NCI-H146 (cell line): ENCODE data around the gene GRIP1.

Source experiments
- DNase-seq: peaks from one replicate; lab custom pipeline; 2025; lab: John Stamatoyannopoulos, UW

GRIP1 gene

DNA sequence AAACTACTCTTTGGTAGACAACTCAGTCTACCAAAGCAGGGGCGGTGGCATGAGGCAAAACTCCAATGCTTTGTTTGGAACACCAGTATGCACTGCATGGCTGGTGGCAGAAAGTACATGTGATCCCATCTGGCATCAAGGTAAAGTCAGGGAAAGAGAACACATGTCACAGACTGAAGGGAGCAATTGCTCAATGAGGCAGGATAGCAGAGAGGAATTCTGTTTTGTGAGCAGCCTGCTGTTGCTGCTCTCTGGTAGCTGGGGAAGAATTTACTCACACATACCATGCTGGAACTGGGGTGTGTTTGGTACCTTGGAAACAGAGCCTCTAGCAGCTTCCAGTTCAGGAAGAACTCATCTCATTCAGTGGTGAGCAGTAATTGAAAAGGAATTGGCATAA lies 291.8 kb downstream of the GRIP1 start:
- no peak for DNase-seq

- no peak for DNase-seq
These were observed 297.9 kb downstream of the GRIP1 start for GRCh38 chr12:66380769-66381535.

DNA sequence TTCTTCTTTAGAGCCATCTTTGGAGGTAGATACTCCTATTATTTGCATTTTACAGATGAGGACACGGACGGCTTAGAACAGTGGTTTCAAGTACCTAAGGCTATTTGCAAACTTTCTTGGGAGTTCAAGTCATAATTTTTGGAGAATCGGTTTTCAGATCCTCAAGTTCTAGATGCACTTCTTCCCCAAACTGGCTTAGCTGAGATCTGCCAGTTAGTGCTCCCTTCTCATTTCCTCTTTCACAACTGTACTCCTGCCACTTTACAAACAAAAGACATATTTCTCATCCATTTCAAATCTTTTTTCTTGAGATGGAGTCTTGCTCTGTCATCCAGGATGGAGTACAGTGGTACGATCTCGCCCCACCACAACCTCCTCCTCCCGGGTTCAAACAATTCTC lies 299.3 kb downstream of the GRIP1 start:
- no peak for DNase-seq

GRCh38 chr12:66375560-66375959 lies 303.3 kb downstream of the GRIP1 start:
- DNase-seq, result no peak

- DNase-seq, result no peak
These were observed 306.9 kb downstream of the GRIP1 start for GRCh38 chr12:66371982-66372381.

GRCh38 chr12:66367015-66367667 lies 311.7 kb downstream of the GRIP1 start:
- no peak for DNase-seq

- DNase-seq, result no peak
These were observed 313.0 kb downstream of the GRIP1 start for GRCh38 chr12:66365718-66366490.

- DNase-seq, result no peak
These were observed 317.2 kb downstream of the GRIP1 start for GRCh38 chr12:66361703-66362102.

DNA sequence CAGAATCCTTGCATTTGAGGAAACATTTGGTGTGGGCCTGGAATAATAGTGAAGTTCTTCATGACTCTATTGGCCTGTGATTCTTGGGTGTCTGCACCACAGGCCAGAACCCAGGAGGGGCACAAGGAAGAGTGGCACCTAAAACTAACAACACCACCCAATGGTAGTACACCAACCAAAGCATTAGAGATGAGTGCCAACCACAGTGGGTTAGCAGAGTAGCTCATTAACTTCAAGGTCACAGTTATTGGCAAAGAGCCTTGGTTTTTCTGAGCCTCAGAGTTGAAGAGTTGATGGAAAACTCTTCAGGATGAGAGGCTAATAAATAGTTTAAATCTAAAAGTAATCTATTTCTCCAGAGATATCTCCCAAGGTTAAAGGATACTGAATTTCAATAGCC lies 319.6 kb downstream of the GRIP1 start:
- no peak for DNase-seq

GRCh38 chr12:66354291-66354690 lies 324.6 kb downstream of the GRIP1 start:
- DNase-seq, result peak; percentile 7

DNA sequence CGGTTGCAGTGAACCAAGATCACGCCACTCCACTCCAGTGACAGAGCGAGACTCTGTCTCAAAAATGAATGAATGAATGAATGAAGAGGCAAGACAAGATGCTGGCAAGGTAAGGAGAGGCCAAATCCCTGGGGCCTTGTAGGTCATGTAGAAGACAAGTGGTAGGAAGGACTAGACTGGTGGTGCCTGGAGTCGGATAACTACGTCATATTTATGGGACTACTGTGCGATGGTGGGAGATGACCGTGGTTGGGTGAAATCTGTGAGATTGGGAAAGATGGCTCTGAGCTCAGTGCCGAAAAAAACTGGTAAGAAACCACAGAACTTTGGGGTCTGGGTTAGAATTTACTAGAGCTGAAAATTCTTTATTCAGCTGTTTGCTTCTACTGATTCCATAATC lies 326.0 kb downstream of the GRIP1 start:
- no peak for DNase-seq

GRCh38 chr12:66352197-66352596 lies 326.7 kb downstream of the GRIP1 start:
- peak; percentile 3 for DNase-seq

DNA sequence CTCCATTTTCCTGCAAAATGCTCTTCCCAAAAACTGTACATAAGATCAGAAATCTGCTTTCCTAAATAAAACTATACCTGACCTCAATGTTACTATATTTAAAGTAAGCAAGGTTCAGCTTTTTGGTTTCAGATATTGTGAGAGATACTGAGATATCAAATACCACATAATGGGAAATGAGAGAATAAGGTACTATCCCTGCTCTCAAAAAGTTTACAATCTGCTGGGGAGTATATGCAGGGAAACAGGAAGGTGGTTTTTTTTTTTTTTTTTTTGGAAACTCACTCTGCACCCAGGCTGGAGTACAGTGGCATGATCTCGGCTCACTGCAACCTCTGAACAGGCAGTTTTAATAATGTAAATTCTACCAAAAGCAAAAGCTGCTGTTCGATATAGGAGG lies 327.6 kb downstream of the GRIP1 start:
- DNase-seq, result no peak

DNA sequence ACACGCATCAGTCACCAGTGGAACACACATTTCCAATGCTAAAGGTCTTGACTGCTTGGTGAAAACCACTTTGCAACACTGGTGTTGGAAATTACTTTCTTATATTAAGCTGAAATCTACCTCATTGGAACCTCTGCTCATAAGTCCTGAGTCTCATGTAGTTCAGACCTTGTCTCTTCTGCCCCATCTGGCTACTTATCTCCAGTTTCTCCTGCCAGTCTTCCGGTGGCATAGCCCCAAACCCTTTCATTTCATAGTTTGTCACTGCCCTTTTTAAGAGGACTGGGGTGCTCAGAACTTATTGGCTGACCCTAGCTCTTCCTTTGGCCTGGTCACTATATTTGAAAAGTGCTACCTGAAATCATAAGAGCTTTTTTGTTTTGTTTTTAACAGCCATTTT lies 332.9 kb downstream of the GRIP1 start:
- DNase-seq, result no peak

DNA sequence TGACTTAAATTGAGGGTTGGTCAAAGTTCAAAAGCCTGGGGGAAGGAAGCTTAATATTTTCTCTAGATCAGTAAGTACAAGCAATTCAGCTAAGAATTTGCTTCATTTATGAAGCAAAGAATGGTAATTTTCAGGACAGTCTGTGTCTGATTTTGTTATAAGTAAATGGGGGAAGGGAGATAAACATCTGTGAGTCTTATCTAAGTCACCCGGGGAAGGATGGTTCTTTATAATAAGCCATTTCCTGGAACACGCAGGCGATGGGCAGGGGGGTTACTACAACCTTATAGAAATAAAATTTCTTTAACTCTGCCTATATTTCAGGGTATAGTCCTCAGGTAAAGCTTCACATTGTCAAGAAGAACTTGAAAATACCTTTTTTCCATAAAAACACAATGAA lies 333.7 kb downstream of the GRIP1 start:
- DNase-seq, result no peak

- DNase-seq, result no peak
These were observed 337.8 kb downstream of the GRIP1 start for GRCh38 chr12:66341126-66341525.

DNA sequence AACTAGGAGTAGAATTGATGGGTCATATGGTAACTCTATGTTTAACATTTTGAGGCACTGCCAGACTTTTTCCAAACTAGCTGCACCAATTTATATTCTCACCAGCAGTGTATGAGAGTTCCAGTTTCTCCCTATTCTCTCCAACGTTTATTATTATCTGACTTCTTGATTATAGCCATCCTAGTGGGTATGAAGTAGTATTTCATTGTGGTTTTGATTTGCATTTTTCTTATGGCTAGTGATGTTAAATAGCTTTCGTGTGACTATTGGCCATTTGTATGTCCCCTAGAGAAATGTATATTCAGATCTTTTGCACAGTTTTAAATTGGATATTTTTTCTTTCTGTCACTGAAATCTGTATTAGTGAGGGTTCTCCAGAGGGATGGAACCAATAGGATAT lies 338.7 kb downstream of the GRIP1 start:
- no peak for DNase-seq

DNA sequence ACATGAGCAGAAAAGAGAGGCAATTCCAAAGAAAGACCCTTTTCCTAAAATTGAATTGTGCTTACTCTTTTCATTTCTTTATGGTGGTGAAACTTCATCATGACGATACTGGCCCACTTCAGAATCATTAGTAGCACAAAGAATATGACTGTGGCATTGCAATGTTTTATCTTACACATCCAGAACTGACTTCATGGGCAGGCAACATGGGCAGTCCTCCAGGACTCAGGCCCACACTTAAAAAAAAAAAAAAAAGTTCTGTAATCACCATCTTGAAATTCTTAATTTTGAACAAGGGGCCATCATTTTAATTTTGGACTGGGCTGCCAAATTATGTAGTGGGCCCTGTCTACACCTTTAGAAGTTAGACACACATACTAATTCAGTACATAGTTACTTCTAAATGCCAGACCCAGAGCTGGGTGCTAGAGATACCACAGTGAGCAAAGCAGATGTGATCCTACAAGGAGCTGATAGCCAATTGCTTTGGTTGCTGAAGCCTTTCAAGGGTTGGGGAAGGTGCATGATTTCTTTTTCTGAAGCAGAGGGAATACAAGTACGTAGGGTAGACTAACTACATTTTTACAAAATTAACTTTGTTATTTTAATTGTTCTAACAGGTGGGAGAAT lies 341.4 kb downstream of the GRIP1 start:
- DNase-seq, result no peak

GRCh38 chr12:66335746-66336145 lies 343.1 kb downstream of the GRIP1 start:
- no peak for DNase-seq

GRCh38 chr12:66331814-66332213 lies 347.1 kb downstream of the GRIP1 start:
- DNase-seq, result no peak

GRCh38 chr12:66331016-66331415 lies 347.9 kb downstream of the GRIP1 start:
- no peak for DNase-seq

DNA sequence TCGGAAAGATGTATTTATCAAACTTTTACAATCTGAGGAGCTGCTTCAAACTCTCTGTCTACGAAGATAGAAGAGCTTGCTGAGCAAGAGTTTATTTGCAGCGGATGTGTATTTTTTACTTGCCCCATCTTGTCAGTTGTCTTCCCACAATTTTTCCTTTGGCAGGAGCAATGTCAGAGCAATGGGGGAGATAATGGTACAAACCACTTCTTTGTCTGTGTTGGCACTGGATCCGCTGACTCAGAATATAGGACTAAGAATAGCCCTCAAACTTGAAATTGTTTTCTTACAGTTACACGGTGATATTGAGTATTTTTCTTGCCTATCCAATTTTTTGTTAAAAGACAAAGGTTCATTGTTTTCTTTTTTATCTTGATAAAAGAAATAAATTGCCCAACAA lies 348.9 kb downstream of the GRIP1 start:
- DNase-seq, result no peak

DNA sequence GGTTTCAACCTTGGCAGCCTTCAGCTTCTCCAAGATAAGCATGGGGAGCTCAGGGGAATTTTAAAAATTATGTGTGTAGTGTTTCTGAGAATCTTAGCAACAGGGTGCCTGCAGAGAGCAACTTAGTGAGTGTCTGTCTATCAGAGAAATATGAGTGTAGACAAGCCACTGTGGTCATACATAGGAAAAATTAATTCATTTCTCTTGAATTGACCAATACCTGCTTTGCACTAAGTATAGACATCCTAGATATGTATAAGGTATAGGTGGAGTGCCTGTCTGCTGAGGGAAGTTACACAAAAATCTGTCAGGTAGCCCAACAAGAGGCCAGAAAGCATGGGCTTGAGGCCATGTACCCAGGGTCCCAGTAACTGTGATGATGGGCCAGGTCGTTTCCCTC lies 355.9 kb downstream of the GRIP1 start:
- no peak for DNase-seq
